Esophagus muscularis mucosa (tissue), 4 donors: ENCODE results near the gene CHGA. TPM values are rescaled to one million over a fixed set of nuclear protein-coding genes. Genes with fewer than 3 reads are reported as not detected.

Experiments used
- DNase-seq: peaks from one replicate; pipeline ENCODE4 v3.0.0-alpha.2; 2017; ENCODE audit errors: extremely low spot score
- H3K27ac ChIP-seq, 4 donors: fragments of 200-600 bp; sonication (generic); replicated peaks in 1 of 4; 1 replicate in 3 of 4; 2 replicates in 1 of 4; pipeline ENCODE4 v1.5.1; 2016 to 2019; ENCODE audit warnings: mild to moderate bottlenecking in 1 of 4
- H3K27me3 ChIP-seq, 4 donors: fragments of 200-600 bp; sonication (generic); one replicate each; pipeline versions ENCODE4 v1.5.1 to v1.6.0; 2016 to 2019
- H3K36me3 ChIP-seq, 4 donors: fragments of 200-600 bp; sonication (generic); one replicate each; pipeline ENCODE4 v1.5.1; 2016 to 2019
- H3K4me1 ChIP-seq, 4 donors: fragments of 200-600 bp; sonication (generic); one replicate each; pipeline ENCODE4 v1.5.1; 2016 to 2019
- H3K4me3 ChIP-seq, 4 donors: fragments of 200-600 bp; sonication (generic); 1 replicate in 2 of 4; 2 replicates in 2 of 4; pipeline ENCODE4 v1.5.1; 2016 to 2019; ENCODE audit warnings: mild to moderate bottlenecking in 4 of 4, moderate library complexity in 1 of 4
- H3K9me3 ChIP-seq, 4 donors: fragments of 200-600 bp; sonication (generic); 1 replicate in 3 of 4; 2 replicates in 1 of 4; pipeline ENCODE4 v1.5.1; 2016 to 2019
- EP300 ChIP-seq: sonication (generic); formaldehyde crosslinking; IDR thresholded peaks from one replicate; pipeline ENCODE4 v1.6.1; 2017; ENCODE audit warnings: antibody characterized with exemption
- POLR2A ChIP-seq: fragments of 450-650 bp; IDR thresholded peaks from one replicate; pipeline ENCODE4 v1.6.1; 2017; ENCODE audit warnings: antibody characterized with exemption, moderate library complexity, mild to moderate bottlenecking, low read depth
- POLR2AphosphoS5 ChIP-seq, 2 donors: sonication (generic); formaldehyde crosslinking; IDR thresholded peaks; one replicate each; pipeline ENCODE4 v1.6.1; 2017; ENCODE audit warnings: antibody characterized with exemption in 2 of 2
- WGBS: methylation state at CpG from one replicate; pipeline ENCODE4 v1.1.5; 2018; 5-methylcytosine and 5-hydroxymethylcytosine counted together
- intact Hi-C: fragments of 100-400 bp; cut with DNase I; formaldehyde crosslinking; loops from one replicate; pipeline ENCODE4 v1.15.1; 2023
- total RNA-seq, 4 donors: library from RNA; depleted of rRNA; stranded (reverse); fragments of >200 nt; gene quantifications; one replicate each; pipeline versions ENCODE4 v1.1.0 to v1.2.1, GENCODE V29; 2016
- TF ChIP-seq, protein P1 (sequence below), 3 experiments: fragments of 200-600 bp in 2 of 3; fragments of 450-650 bp in 1 of 3; sonication (generic) in 2 of 3; IDR thresholded peaks; one replicate each; pipeline ENCODE4 v1.5.1; 2017 to 2019; ENCODE audit warnings: antibody characterized with exemption in 3 of 3, mild to moderate bottlenecking in 2 of 3, moderate library complexity in 1 of 3

The CHGA gene
- total RNA-seq, 4 donors from 2014 or later, result 1.2 to 2.5 (median 1.3) TPM

- Histone ChIP-seq H3K4me3 (no peak overlapping the region), H3K36me3 (no peaks in the 10 kb centered on the region), H3K27ac (no peak overlapping the region), H3K4me1 (no peaks in the 10 kb centered on the region), H3K9me3 (peaks cover 0 to 23% (median 8%) of the 10 kb centered on the region in 4 donors), H3K27me3 (peaks cover 0 to 10% (median 3%) of the 10 kb centered on the region in 4 donors)
- DNase-seq, result no peak
- intact Hi-C loops, result no loop called here
- TF ChIP-seq, protein P1, sequence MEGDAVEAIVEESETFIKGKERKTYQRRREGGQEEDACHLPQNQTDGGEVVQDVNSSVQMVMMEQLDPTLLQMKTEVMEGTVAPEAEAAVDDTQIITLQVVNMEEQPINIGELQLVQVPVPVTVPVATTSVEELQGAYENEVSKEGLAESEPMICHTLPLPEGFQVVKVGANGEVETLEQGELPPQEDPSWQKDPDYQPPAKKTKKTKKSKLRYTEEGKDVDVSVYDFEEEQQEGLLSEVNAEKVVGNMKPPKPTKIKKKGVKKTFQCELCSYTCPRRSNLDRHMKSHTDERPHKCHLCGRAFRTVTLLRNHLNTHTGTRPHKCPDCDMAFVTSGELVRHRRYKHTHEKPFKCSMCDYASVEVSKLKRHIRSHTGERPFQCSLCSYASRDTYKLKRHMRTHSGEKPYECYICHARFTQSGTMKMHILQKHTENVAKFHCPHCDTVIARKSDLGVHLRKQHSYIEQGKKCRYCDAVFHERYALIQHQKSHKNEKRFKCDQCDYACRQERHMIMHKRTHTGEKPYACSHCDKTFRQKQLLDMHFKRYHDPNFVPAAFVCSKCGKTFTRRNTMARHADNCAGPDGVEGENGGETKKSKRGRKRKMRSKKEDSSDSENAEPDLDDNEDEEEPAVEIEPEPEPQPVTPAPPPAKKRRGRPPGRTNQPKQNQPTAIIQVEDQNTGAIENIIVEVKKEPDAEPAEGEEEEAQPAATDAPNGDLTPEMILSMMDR (IDR thresholded peaks at IDR 0.05), result no peak
- TF ChIP-seq EP300 (no peak), POLR2A (no peak), POLR2AphosphoS5 (IDR thresholded peaks at IDR 0.05) (no peak)
Measured at GRCh38 chr14:92892589-92892988, 30.4 kb upstream of the CHGA start.

- DNase-seq, result no peak
- WGBS, result 92% methylated on average over 4 of the region's 4 CpGs
- intact Hi-C loops, result no loop called here
- Histone ChIP-seq H3K36me3 (no peaks in the 10 kb centered on the region), H3K4me3 (no peak overlapping the region), H3K4me1 (no peaks in the 10 kb centered on the region), H3K27ac (no peak overlapping the region), H3K27me3 (peaks cover 0 to 38% (median 4%) of the 10 kb centered on the region in 4 donors), H3K9me3 (peaks cover 0 to 23% (median 8%) of the 10 kb centered on the region in 4 donors)
- TF ChIP-seq POLR2AphosphoS5 (IDR thresholded peaks at IDR 0.05) (no peak), EP300 (no peak), POLR2A (no peak)
- TF ChIP-seq, protein P1 (IDR thresholded peaks at IDR 0.05), result no peak
Measured at GRCh38 chr14:92895352-92895878, 27.5 kb upstream of the CHGA start.

DNA sequence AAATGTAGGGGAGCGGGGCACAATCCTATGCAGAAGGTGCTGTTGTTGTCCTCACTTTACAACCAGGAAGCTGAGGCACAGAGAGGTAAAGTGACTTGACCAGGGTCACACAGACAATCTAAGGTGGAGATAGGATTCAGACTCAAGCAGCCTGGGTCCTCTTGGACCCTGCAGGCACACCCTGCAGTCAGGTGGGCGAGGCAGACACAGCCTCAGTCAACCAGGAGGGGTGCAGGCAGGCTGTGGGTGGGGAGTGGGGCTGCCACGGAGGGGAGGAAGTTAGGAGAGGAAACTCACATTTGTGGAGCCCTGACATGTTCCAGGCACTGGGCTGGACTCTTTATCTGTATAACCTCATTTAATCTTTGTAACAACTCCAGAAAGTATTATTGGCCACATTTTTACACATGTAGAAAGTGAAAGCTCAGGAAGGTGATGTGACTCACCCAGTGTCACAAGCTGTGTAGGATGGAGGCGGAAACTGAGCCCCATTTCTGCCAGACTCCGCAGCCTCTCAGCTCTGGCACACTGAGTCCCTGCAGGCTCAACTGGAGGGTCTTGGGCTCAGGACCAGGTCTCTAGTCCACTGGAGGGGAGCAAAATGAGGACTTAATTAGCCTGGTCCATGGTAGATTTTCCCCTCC lies 24.9 kb upstream of the CHGA start:
- Histone ChIP-seq H3K4me1 (no peaks in the 10 kb centered on the region), H3K9me3 (peaks cover 0 to 13% (median 2%) of the 10 kb centered on the region in 4 donors), H3K36me3 (no peaks in the 10 kb centered on the region), H3K27ac (no peak overlapping the region), H3K27me3 (peaks cover 0 to 62% (median 6%) of the 10 kb centered on the region in 4 donors), H3K4me3 (no peak overlapping the region)
- intact Hi-C loops, result no loop called here
- WGBS, result 68% methylated on average over 5 of the region's 5 CpGs
- DNase-seq, result no peak
- TF ChIP-seq POLR2AphosphoS5 (IDR thresholded peaks at IDR 0.05) (no peak), EP300 (no peak), POLR2A (no peak)
- TF ChIP-seq, protein P1 (IDR thresholded peaks at IDR 0.05), result no peak

GRCh38 chr14:92898566-92899131 lies 24.3 kb upstream of the CHGA start:
- Histone ChIP-seq H3K36me3 (no peaks in the 10 kb centered on the region), H3K27me3 (peaks cover 0 to 68% (median 6%) of the 10 kb centered on the region in 4 donors), H3K9me3 (peaks cover 0 to 7% (median 0%) of the 10 kb centered on the region in 4 donors), H3K4me3 (no peak overlapping the region), H3K4me1 (no peaks in the 10 kb centered on the region), H3K27ac (no peak overlapping the region)
- 60% methylated on average over 9 of the region's 9 CpGs for WGBS
- intact Hi-C loops, result no loop called here
- no peak for DNase-seq
- TF ChIP-seq EP300 (no peak), POLR2AphosphoS5 (IDR thresholded peaks at IDR 0.05) (no peak), POLR2A (no peak)
- TF ChIP-seq, protein P1 (IDR thresholded peaks at IDR 0.05), result no peak
